ENCODE data around the gene ECT2. TPM values are rescaled to one million over a fixed set of nuclear protein-coding genes. Genes with fewer than 3 reads are reported as not detected.

The ECT2 gene
- total RNA-seq, 1 experiment from 2014 or later: 81.3 TPM

- Histone ChIP-seq H3K4ac (ENCODE audit: low read depth, low read length) (no peak overlapping the region), H2AK5ac (ENCODE audit: insufficient read length, low read length) (no peak overlapping the region), H2BK120ac (ENCODE audit: low read depth, low read length, poor library complexity, severe bottlenecking) (no peak overlapping the region), H3K56ac (ENCODE audit: insufficient read length, low read depth, low read length) (no peak overlapping the region), H3K18ac (ENCODE audit: insufficient read length, low read depth, low read length) (no peak overlapping the region), H4K91ac (ENCODE audit: insufficient read length, low read depth, low read length) (no peak overlapping the region), H3K9ac (ENCODE audit: extremely low read depth, insufficient read length, low read length) (no peak overlapping the region), H4K5ac (ENCODE audit: insufficient read length, low read depth, low read length) (no peak overlapping the region), H2BK12ac (ENCODE audit: insufficient read length, low read depth, low read length) (no peak overlapping the region), H2BK20ac (ENCODE audit: low read depth, low read length, poor library complexity, severe bottlenecking) (no peak overlapping the region), H3T11ph (ENCODE audit: low read length) (no peak overlapping the region), H3K23me2 (ENCODE audit: insufficient read length, low read depth, low read length, poor library complexity, severe bottlenecking) (no peaks in the 10 kb centered on the region), H2BK15ac (ENCODE audit: low read depth, low read length) (no peak overlapping the region), H4K20me1 (ENCODE audit: control insufficient read depth, insufficient read depth, insufficient read length) (no peaks in the 10 kb centered on the region), H3K79me1 (ENCODE audit: insufficient read depth, low read depth, low read length, poor library complexity, severe bottlenecking) (no peaks in the 10 kb centered on the region), H3K4me1 (ENCODE audit: insufficient read depth, low read length) (peaks cover 15% of the 10 kb centered on the region; the same call in 1 of the 2 replicates), H2AFZ (ENCODE audit: low read length) (no peak overlapping the region), H3K27me3 (ENCODE audit: insufficient read depth, low read length) (no peaks in the 10 kb centered on the region; the same call in 1 of the 2 replicates), H3K9me3 (ENCODE audit: control insufficient read depth, low read depth, low read length) (no peaks in the 10 kb centered on the region), H3K27ac (ENCODE audit: insufficient read length, low read depth, low read length) (no peak overlapping the region), H4K8ac (replicated peaks; ENCODE audit: insufficient read length, low read depth, low read length) (no peak overlapping the region), H3K23ac (ENCODE audit: insufficient read length, low read depth, low read length) (no peak overlapping the region), H3K4me2 (ENCODE audit: insufficient read depth, insufficient read length, low read length) (no peak overlapping the region), H3K14ac (ENCODE audit: insufficient read depth, low read length) (no peak overlapping the region), H3K79me2 (ENCODE audit: insufficient read depth, low read length) (no peaks in the 10 kb centered on the region), H2BK5ac (ENCODE audit: insufficient read length, low read length) (no peak overlapping the region)
- TF ChIP-seq CTCF (conservative IDR thresholded peaks at IDR 0.05): no peak
- no peak for DNase-seq
- H3K4me3 Mint-ChIP-seq: no peak overlapping the region
- peaks cover 16% of the 10 kb centered on the region for H3K27me3 Mint-ChIP-seq (ENCODE audit: low read depth)
- peaks cover 0 to 2% (median 0%) of the 10 kb centered on the region in 3 experiments; a peak in 3 of 7 replicates for H3K36me3 Mint-ChIP-seq (ENCODE audit: insufficient read depth in 1 of 3, low read depth in 3 of 3)
- no peak overlapping the region for H3K27ac Mint-ChIP-seq
- WGBS (ENCODE audit: extremely low coverage, insufficient read length, low lambda C conversion rate): no CpG with 5 or more reads among the region's 4 CpGs
- peaks cover 2 to 5% of the 10 kb centered on the region in 2 experiments; a peak in 3 of 5 replicates for H3K9me3 Mint-ChIP-seq
- peaks cover 22 to 26% of the 10 kb centered on the region in 2 experiments for H3K4me1 Mint-ChIP-seq
Measured at GRCh38 chr3:172856795-172857742, 106.5 kb downstream of the ECT2 start.
